AG04450 (cell line): ENCODE results near the gene OR7D2. TPM values are rescaled to one million over a fixed set of nuclear protein-coding genes. Genes with fewer than 3 reads are reported as not detected.

Source experiments
- CTCF ChIA-PET: fragments of 300-600, 350-600 bp; formaldehyde crosslinking; extraction: SDS; loops from one replicate; lab custom pipeline; 2022; ENCODE audit warnings: antibody characterized with exemption, inconsistent platforms; lab: Charles Lee
- POLR2A ChIA-PET: fragments of 350-600 bp; formaldehyde crosslinking; extraction: SDS; loops from one replicate; lab custom pipeline; 2021; ENCODE audit warnings: antibody characterized with exemption, inconsistent platforms; lab: Yijun Ruan, JAX
- DNase-seq: peaks from one replicate; pipeline ENCODE4 v3.0.0-alpha.2; 2011; ENCODE audit warnings: low read depth, low spot score
- H3K27ac ChIP-seq: one replicate; pipeline ENCODE4 v1.5.1; 2012; ENCODE audit warnings: low read depth, low read length, control low read depth
- H3K27me3 ChIP-seq: one replicate; pipeline ENCODE4 v1.6.0; 2012; ENCODE audit warnings: low read length; ENCODE audit not compliant: control insufficient read depth, insufficient read depth
- H3K4me3 ChIP-seq: 2 replicates; pipeline ENCODE4 v1.5.1; 2011; ENCODE audit warnings: mild to moderate bottlenecking, low read depth, low read length, control low read depth
- H3K9me3 ChIP-seq: 2 replicates; pipeline ENCODE4 v1.5.1; 2012; ENCODE audit warnings: low read length; ENCODE audit not compliant: control insufficient read depth, insufficient read depth
- CTCF ChIP-seq: IDR thresholded peaks from 2 replicates; pipeline ENCODE4 v1.5.1; 2011; ENCODE audit warnings: low read depth, low read length, control low read depth, inconsistent platforms
- polyA plus RNA-seq: library from polyadenylated mRNA; depleted of rRNA; stranded (reverse); fragments of >200 nt; gene quantifications from 2 replicates; pipeline ENCODE4 v1.2.3, GENCODE V29; 2011

OR7D2 gene
- polyA plus RNA-seq, 1 experiment = not detected

- no peak for DNase-seq
- POLR2A ChIA-PET = no interaction called here
Observed at GRCh38 chr19:9144920-9145319, 33.9 kb upstream of the OR7D2 start.

GRCh38 chr19:9146882-9147281 is 31.9 kb upstream of the OR7D2 start:
- H3K4me3 ChIP-seq = no peak overlapping the region
- CTCF ChIA-PET = interaction anchor here (0.6 kb wide), 1 partner anchor 37 kb away, joined by 5 read pairs; no protein-coding TSS in a partner anchor
- H3K9me3 ChIP-seq = peaks cover 59% of the 10 kb centered on the region
- H3K27ac ChIP-seq = no peak overlapping the region
- POLR2A ChIA-PET = interaction anchor here (0.6 kb wide), 1 partner anchor 78 kb away, joined by 3 read pairs; no protein-coding TSS in a partner anchor
- H3K27me3 ChIP-seq = no peaks in the 10 kb centered on the region
- no peak for TF ChIP-seq CTCF
- DNase-seq = no peak

More at GRCh38 chr19:9144920-9145319, 33.9 kb upstream of the OR7D2 start:
- Histone ChIP-seq H3K27ac (no peak overlapping the region), H3K4me3 (no peak overlapping the region), H3K9me3 (peaks cover 43% of the 10 kb centered on the region), H3K27me3 (no peaks in the 10 kb centered on the region)
- no peak for TF ChIP-seq CTCF
- CTCF ChIA-PET = no interaction called here

GRCh38 chr19:9148697-9149096 is 30.1 kb upstream of the OR7D2 start:
- Histone ChIP-seq H3K27ac (no peak overlapping the region), H3K9me3 (peaks cover 76% of the 10 kb centered on the region), H3K4me3 (no peak overlapping the region), H3K27me3 (no peaks in the 10 kb centered on the region)
- POLR2A ChIA-PET = no interaction called here
- CTCF ChIA-PET = no interaction called here
- no peak for DNase-seq
- no peak for TF ChIP-seq CTCF

GRCh38 chr19:9149997-9150396 is 28.8 kb upstream of the OR7D2 start:
- ChIA-PET CTCF (no interaction called here), POLR2A (no interaction called here)
- Histone ChIP-seq H3K27ac (no peak overlapping the region), H3K4me3 (no peak overlapping the region), H3K27me3 (no peaks in the 10 kb centered on the region), H3K9me3 (peaks cover 74% of the 10 kb centered on the region)
- DNase-seq = no peak
- no peak for TF ChIP-seq CTCF

GRCh38 chr19:9150650-9151049 is 28.1 kb upstream of the OR7D2 start:
- ChIA-PET POLR2A (no interaction called here), CTCF (no interaction called here)
- H3K27me3 ChIP-seq = no peaks in the 10 kb centered on the region
- peaks cover 75% of the 10 kb centered on the region for H3K9me3 ChIP-seq
- no peak for TF ChIP-seq CTCF
- no peak for DNase-seq
- no peak overlapping the region for H3K27ac ChIP-seq
- H3K4me3 ChIP-seq = no peak overlapping the region
